Prostate gland (tissue), 2 donors: Measurements from ENCODE around the gene MRPL54. TPM values are rescaled to one million over a fixed set of nuclear protein-coding genes. Genes with fewer than 3 reads are reported as not detected.

ENCODE experiments used
- DNase-seq: peaks from one replicate; pipeline ENCODE4 v3.0.0-alpha.2; 2019; ENCODE audit warnings: low spot score
- H3K27ac ChIP-seq, 2 donors: fragments of 200-600 bp; sonication (generic); 2 replicates each; pipeline ENCODE4 v1.5.1; 2017 to 2019
- H3K27me3 ChIP-seq: fragments of 200-600 bp; sonication (generic); replicated peaks from 2 replicates; pipeline ENCODE4 v1.5.1; 2019; ENCODE audit not compliant: insufficient read depth
- H3K36me3 ChIP-seq, 2 donors: fragments of 200-600 bp; sonication (generic); 1 replicate in 1 of 2; 2 replicates in 1 of 2; pipeline versions ENCODE4 v1.5.1 to v1.8.1; 2017 to 2019
- H3K4me1 ChIP-seq: fragments of 200-600 bp; sonication (generic); replicated peaks from 2 replicates; pipeline ENCODE4 v1.5.1; 2019
- H3K4me3 ChIP-seq, 2 donors: fragments of 200-600 bp; sonication (generic); 2 replicates each; pipeline ENCODE4 v1.5.1; 2017 to 2019
- H3K9me3 ChIP-seq: fragments of 200-600 bp; sonication (generic); 2 replicates; pipeline ENCODE4 v1.5.1; 2017
- POLR2A ChIP-seq: fragments of 450-650 bp; IDR thresholded peaks from one replicate; pipeline ENCODE4 v1.6.1; 2016; ENCODE audit warnings: antibody characterized with exemption, mild to moderate bottlenecking
- POLR2AphosphoS5 ChIP-seq: sonication (generic); formaldehyde crosslinking; IDR thresholded peaks from one replicate; pipeline ENCODE4 v1.6.1; 2017; ENCODE audit warnings: antibody characterized with exemption
- WGBS: methylation state at CpG from one replicate; pipeline ENCODE4 v1.1.5; 2018; 5-methylcytosine and 5-hydroxymethylcytosine counted together
- intact Hi-C: fragments of 100-400 bp; cut with DNase I; formaldehyde crosslinking; loops from one replicate; pipeline ENCODE4 v1.14.2; 2022
- total RNA-seq, 2 donors: library from RNA; depleted of rRNA; stranded (reverse); fragments of >200 nt; gene quantifications; one replicate each; pipeline ENCODE4 v1.1.0, GENCODE V29; 2016
- TF ChIP-seq, protein P1 (sequence below), 4 experiments: fragments of 200-600 bp in 2 of 4; fragments of 450-650 bp in 2 of 4; sonication (generic) in 2 of 4; IDR thresholded peaks; 1 replicate in 3 of 4; 2 replicates in 1 of 4; pipeline ENCODE4 v1.5.1; 2016 to 2019; ENCODE audit warnings: antibody characterized with exemption in 4 of 4, mild to moderate bottlenecking in 2 of 4, moderate library complexity in 2 of 4

MRPL54 gene
- total RNA-seq, 2 donors from 2014 or later = 69.7 to 105 TPM

DNA sequence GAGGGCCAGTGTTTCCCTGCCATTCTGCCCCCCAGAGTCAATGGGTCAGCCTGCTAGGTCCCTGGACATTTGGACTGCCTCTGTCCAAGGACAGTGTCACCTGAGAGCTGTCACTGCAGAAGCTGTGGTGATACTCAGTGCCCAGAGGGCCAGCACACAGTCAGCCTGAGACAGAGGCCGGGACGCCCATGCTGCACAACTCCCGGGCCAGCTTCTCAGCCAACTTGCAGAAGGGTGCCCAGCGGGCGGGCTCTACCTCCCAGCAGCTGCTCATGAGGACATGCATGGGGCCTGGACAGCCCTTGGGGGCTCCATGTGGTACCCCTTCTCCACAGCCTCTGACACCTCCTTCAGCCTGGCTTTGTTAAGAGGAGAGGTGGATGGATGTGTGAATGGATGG lies 13.3 kb downstream of the MRPL54 start:
- H3K4me3 ChIP-seq = no peak overlapping the region
- 100% methylated on average over 4 of the region's 5 CpGs for WGBS
- H3K27me3 ChIP-seq = no peaks in the 10 kb centered on the region
- no peaks in the 10 kb centered on the region for H3K9me3 ChIP-seq
- no peak for DNase-seq
- TF ChIP-seq POLR2AphosphoS5 (no peak), POLR2A (no peak)
- TF ChIP-seq, protein P1, sequence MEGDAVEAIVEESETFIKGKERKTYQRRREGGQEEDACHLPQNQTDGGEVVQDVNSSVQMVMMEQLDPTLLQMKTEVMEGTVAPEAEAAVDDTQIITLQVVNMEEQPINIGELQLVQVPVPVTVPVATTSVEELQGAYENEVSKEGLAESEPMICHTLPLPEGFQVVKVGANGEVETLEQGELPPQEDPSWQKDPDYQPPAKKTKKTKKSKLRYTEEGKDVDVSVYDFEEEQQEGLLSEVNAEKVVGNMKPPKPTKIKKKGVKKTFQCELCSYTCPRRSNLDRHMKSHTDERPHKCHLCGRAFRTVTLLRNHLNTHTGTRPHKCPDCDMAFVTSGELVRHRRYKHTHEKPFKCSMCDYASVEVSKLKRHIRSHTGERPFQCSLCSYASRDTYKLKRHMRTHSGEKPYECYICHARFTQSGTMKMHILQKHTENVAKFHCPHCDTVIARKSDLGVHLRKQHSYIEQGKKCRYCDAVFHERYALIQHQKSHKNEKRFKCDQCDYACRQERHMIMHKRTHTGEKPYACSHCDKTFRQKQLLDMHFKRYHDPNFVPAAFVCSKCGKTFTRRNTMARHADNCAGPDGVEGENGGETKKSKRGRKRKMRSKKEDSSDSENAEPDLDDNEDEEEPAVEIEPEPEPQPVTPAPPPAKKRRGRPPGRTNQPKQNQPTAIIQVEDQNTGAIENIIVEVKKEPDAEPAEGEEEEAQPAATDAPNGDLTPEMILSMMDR (IDR thresholded peaks at IDR 0.05) = no peak
- intact Hi-C loops = no loop called here
- H3K36me3 ChIP-seq = no peaks in the 10 kb centered on the region
- no peak overlapping the region for H3K27ac ChIP-seq
- no peaks in the 10 kb centered on the region for H3K4me1 ChIP-seq

DNA sequence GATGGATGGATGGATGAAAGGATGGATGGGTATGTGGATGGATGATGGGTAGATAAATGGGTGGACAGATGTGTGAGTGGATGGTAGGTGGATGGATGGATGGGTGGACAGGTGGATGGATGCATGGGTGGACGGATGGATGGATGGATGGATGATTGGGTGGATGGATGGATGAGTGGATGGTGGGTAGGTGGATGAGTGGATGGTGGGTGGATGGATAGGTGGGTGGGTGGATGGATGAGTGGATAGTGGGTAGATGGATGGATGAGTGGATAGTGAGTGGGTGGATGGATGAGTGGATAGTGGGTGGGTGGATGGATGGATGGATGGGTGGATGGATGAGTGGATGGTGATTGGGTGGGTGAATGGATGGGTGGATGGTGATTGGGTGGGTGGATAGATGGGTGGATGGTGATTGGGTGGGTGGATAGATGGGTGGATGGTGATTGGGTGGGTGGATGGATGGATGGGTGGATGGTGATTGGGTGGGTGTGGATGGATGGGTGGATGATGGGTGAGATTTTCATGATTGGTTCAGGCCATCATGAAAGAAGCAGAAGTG lies 14.1 kb downstream of the MRPL54 start:
- H3K9me3 ChIP-seq = no peaks in the 10 kb centered on the region
- intact Hi-C loops = no loop called here

DNA sequence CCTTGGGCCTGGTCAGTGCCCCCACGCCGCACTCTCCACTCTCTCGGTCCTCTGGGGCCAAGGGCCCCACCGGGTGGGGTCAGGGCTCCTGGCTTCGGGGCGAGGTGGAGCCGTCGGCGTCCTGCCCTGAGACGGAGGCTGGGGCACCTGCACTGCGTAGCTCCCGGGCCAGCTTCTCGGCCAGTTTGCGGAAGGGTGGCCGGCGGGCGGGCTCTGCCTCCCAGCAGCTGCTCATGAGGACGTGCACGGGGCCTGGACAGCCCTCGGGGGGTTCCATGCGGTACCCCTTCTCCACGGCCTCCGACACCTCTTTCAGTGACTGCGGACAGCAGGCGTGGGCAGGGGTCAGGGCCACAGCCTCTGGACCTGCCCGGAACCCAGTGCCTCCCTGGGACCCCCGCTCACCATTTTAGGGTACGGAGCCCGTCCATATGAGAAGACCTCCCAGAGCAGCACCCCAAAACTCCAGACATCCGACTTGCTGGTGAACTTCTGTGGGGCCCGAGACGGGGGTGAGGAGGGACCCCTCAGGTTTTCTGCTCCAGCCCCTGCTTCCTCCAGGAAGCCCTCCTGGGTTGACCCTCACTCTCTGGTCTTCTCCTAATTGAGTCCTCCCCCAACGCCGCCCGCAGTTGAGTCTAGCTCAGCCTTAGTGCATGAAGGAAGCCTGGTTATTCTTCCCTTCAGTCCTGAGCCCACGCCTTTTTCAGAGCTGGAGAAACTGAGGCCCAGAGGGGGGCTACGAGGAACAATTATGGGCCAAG lies 15.8 kb downstream of the MRPL54 start:
- intact Hi-C loops = no loop called here
- Histone ChIP-seq H3K4me1 (no peaks in the 10 kb centered on the region), H3K4me3 (no peak overlapping the region), H3K36me3 (no peaks in the 10 kb centered on the region), H3K27me3 (no peaks in the 10 kb centered on the region), H3K9me3 (no peaks in the 10 kb centered on the region), H3K27ac (no peak overlapping the region)
- WGBS = 90% methylated on average over 30 of the region's 37 CpGs
- no peak for DNase-seq
- TF ChIP-seq, protein P1 (IDR thresholded peaks at IDR 0.05) = no peak
- TF ChIP-seq POLR2A (no peak), POLR2AphosphoS5 (no peak)

More for the DNA sequence above, 14.1 kb downstream of the MRPL54 start:
- WGBS = 93% methylated on average over 1 of the region's 1 CpG
- no peak for DNase-seq
- Histone ChIP-seq H3K4me3 (no peak overlapping the region), H3K4me1 (no peaks in the 10 kb centered on the region), H3K36me3 (no peaks in the 10 kb centered on the region), H3K27me3 (no peaks in the 10 kb centered on the region), H3K27ac (no peak overlapping the region)
- TF ChIP-seq POLR2AphosphoS5 (no peak), POLR2A (no peak)
- TF ChIP-seq, protein P1 (IDR thresholded peaks at IDR 0.05) = no peak

DNA sequence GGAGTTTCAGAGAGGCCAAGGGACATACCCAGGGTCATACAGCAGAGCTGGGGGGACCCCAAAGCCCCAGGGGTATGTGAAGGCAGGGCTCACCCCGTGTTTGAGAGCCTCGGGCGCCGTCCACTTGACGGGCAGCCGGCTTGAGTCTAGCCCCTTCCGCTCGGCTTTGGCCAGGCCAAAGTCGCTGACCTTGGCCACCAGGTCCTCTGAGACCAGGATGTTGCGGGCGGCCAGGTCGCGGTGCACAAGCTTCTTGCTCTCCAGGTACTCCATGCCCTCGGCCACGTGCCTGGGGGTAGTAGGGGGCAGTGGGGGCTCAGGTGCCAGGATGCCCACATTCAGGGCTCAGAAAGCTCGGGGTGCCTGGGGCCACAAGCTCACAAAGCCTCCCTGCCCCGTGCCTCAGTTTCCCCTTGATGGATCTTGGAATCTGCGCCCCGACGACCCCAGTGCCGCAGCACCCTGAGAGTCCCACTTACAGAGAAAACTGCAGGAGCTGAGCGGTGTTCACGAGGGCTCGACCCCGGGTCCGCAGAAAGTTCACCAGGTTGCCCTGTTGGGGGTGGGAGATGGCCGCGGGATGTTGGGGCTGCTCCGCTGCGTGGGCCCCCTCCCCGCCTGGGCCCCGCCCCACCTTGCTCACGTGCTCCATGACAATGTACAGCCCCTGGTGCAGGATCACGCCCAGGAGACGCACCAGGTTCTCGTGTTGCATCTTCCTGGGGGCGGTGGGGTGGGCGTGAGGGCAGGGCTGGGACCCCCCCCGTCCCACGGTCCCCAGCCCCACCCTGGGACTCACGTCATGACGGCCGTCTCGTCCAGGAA lies 16.6 kb downstream of the MRPL54 start:
- Histone ChIP-seq H3K27ac (no peak overlapping the region), H3K4me1 (no peaks in the 10 kb centered on the region), H3K27me3 (peaks cover 2% of the 10 kb centered on the region), H3K4me3 (no peak overlapping the region), H3K9me3 (no peaks in the 10 kb centered on the region), H3K36me3 (no peaks in the 10 kb centered on the region)
- TF ChIP-seq, protein P1 (IDR thresholded peaks at IDR 0.05) = no peak
- TF ChIP-seq POLR2AphosphoS5 (no peak), POLR2A (no peak)
- WGBS = 76% methylated on average over 44 of the region's 44 CpGs
- no peak for DNase-seq
- intact Hi-C loops = no loop called here
